ENCODE results near the gene DNM3.

DNM3 gene

DNA sequence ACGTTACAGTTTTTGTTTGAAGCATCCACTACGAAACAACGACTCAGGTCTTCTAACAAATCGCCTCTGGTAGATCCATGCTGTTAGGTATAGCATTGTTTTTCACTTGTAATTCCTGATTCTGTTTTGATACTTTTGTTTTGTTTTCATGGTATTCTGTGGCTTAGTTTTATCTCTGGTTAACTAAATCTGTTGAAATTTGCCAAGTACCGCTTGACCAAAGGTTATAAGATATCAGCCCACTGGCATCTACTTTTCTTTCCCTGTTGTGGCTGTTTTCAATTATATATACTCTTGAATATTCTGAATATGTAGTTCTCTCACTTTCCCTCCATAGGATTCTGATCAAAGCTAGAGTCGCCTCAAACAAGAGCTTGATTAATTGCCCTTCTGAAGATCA, 304.4 kb downstream of the DNM3 start:
- no peak for DNase-seq

DNA sequence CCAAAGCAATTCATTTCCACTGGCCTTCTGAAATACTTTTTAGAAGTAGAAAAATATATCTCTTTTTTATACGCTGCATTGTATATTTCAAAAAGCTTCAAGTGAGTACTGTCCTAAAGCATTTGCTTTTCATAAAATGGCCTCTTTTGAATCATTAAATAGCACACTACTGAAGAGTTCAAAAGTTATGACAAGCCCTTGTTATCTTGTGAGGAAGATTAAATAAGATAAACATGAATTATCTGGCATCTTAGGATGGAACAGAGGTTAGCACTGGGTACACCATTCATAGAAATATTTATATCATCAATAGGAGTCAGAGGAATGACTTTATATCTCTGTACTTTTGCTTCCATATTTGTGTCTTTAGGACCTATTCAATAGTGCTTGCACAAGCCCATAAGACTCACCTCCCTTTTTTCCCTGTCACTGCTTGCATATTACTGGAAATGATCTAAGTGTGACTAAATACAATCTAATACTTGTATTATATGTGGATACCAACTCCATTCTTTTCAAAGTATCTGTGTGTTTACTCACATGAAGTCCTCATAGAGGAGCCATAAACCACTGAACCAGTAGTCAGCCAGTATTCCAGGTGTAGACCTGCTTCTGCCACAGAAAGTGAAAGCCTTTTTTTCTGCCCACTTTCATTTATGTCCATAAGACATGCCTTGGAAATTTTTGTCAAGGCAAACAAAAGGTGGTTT, 305.0 kb downstream of the DNM3 start:
- no peak for DNase-seq

DNA sequence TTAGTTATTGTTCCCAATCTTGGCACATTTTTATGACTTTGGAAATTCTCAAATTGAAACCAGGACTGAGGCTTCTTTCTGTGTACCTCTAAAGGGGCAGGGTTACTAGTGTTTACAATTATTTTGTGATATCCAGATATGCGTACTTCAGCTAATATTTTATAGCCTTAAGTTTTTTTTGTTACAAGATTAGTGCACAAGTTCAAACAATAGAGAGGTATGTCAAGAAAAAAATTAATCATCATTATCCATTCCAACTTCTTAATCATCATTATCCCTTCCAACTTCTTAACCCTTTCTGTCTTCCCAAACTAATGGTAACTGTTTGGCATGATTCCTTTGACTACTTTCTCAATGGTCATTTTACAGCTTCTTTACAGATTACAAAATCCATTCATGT, 306.2 kb downstream of the DNM3 start:
- no peak for DNase-seq

DNA sequence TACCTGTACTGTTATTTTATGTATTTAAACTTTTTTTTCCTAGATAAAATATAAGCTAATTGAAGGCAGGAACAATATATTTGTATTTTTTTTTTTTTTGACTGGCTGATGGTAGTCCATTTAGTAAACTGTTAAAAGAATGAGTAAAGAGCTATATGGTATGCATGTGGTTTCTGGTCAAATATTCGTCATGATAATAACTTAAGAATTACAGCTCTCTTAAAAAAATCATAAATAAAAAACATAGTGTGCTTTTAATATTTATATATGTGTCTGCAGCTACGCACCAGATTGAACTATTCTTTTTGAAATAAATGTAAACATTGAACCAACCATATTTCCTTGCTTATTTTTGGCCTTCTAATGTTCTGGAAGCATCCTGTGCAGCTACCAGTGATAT, 306.9 kb downstream of the DNM3 start:
- no peak for DNase-seq

DNA sequence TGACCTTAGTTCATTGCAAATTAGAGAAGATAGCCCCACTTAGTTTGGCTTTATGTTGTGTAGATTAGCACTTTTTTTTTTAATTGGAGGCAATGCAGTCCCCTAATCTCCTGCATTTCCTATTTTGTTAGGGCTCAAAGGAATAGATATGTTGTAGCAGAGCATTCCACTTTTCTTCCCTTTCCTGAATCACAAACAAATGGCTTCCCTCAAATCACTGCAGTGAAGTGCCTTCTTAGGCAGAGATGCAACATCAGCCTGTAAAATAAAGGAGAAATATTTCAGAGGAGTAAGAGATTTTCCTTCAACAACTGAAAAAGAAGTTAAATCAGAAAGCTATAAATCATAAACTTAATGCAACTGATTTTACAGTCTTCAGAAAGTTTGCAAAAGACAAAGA, 307.4 kb downstream of the DNM3 start:
- no peak for DNase-seq

DNA sequence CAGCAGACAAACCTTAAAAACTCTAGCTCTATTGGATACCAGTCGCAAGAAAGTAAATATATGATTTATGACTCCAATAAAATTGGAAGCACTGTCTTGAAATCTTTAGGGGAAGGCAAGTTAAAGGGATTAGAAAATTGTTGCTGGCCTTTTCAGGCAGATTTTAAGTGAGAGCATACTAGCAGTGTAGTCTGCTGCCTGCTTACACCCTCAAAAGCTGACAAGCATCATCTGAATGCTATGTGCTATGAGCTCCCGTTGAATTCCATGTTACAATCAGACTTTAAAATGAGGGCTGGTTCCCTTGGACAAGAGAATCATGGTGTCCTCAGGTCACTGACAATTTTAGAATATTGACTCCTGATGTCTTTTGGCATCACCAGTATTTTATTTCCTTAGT, 308.0 kb downstream of the DNM3 start:
- no peak for DNase-seq

DNA sequence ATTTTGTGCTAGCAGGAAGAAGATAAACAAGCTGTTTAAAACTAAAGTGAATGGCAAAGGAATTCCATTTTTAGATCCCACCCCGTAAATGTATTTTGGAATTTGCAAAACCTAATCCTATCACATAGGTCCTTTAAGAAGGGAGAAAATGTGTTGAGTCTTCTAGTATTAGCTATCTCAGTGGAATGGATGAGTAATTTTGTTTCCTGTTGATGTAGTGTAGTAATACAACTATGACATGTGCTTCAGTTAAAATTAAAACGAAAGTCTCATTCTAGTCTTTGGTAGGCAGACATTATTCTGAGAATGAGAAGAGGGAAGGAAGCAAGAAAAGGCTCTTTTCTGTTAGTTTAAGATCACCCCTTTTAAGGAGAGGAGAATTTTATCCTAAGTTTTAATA, 313.3 kb downstream of the DNM3 start:
- DNase-seq = no peak

DNA sequence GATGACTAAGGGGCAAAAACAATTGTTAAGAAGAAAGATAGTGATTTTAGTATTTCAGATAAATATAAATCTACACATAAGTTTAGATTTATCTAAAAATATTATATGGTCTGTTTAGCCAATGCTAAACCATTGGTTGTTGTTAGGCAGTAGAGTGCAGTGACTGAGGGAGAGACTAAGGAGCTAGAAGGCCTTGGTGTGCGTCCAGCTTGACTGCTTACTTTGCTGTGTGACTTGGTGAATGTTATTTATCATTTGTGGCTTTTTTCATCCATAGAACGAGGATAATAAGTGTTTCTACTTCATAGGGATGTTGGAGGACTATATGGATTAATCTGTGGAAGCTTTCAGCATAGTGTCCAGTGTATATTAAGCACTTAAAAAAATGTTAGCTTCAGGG, 314.5 kb downstream of the DNM3 start:
- no peak for DNase-seq

DNA sequence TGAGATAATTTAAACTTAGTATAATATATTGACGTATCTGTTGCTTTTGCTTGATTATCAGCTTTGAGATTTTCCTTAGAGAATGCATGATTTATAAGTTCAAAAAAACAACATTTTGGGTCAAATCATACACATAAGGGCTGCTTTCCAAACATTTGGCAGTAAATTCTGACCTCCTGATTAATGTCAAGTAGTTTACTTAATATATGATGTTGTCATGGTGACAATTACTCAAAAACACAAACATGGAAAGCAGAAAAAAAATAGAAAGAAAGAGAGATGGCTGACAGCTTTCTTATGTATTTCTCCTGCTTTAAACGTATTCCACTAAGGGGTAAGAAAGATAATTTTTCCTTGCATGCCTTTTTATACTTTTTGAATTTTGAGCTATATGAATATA, 320.9 kb downstream of the DNM3 start:
- no peak for DNase-seq

DNA sequence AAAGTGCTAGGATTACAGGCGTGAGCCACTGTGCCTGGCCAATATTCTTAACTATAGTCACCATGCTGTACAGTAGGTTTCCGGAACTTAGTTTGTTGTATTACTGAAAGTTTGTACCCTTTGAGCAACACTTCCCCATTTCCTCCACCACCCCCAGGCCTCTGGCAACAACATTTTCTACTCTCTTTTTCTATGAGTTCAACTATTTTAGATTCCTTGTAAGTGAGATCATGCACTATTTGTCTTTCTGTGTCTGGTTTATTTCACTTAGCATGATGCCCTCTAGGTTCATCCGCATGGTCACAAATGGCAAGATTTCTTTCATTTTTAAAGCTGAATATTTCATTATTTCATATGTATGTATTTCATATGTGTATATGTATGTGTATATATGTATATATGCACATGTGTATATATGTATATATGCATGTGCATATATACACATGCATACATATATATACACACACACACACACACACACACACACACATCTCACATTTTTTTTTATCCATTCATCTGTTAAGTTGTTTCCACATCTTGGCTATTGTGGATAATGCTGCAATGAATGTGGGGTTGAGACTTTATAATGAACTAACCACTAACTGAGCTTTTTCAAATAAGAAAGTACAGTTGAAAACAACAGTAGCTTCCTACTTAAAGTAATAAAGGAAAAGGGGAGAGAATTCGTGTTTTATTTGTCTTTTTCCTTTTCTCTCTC, 322.4 kb downstream of the DNM3 start:
- DNase-seq = no peak

DNA sequence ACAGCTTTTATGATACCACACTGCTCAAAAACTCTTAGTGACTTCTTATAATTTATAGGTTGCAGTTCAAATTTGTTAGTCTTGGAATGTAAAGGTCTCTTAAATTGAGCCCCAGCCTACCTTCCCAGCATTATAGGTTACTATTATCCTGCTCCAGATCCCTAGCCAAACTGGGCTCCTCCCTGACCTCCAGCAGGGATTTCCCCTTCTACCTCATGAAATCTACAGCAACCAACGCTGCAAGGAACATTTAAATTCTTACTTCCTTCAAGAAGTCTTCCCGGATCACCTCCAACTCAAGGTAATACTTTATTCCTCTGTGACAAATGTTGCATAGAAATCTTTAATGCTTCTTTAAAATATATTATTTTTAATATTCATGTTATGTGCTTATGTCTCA, 324.1 kb downstream of the DNM3 start:
- no peak for DNase-seq

DNA sequence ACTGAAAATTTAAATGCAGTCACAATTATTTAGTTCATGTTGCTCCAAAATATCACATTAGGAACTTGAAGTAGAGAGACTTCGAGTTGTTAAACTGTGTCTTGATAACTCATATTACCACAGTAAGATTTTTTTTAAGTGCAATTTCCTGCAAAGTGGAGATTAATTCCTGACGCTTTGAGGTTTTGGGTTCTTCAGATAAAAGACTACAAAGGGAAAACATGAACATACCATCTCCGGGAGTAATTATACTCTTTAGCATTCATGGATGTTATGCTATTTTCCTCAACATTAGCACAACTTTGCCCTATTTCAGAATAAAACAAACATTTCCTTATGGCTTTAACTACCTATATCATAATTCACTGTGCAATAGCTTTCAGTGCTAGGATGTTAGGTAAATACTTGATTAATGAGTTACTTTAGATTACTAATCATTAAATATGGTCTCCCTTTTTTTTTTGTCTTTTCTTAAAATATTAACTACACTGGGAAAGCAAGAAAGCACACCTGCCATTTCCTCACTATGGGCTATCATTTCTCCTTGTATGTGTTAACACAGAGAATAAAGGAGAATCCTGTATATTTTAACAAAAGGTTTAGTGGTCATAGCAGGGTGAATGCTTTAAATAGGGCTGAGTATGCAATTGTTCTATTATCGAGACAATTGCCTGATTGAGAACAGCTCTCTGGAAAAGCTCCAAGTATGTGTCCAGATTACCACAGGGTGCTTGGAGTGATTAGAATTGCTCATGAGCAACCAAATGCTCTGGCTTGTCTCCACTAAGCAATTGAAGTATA, 326.7 kb downstream of the DNM3 start:
- no peak for DNase-seq

DNA sequence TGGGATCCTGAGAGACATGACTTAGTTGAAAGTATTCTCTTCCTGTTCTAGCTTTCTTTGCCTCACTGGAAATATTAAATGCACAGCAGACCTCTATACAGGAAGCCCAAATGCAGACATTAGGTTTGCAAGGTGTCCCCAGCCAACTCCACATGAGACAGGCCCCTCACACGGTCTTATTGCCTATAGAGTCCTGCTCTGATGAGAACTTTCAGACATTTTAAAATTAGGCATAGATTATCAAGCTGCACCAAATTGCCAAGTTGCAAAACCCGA, 327.2 kb downstream of the DNM3 start:
- no peak for DNase-seq

DNA sequence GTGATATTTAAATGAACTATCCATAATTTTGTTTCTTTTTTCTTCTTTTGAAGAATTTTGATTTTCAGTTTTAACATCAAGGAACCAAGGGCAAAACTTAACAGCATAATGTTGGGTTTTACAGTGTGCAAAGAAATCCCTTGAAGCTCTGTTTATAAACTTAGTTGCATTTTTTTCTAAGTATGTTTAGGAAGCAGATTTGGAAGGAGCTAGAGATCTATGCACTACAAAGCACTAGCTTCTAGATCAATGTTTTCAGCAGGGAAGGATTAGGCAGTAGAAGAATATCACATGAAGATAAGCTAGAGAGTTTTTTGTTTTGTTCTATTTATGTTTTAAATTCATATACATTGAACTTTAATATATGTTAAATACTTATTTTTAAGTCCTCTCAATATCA, 328.5 kb downstream of the DNM3 start:
- no peak for DNase-seq

DNA sequence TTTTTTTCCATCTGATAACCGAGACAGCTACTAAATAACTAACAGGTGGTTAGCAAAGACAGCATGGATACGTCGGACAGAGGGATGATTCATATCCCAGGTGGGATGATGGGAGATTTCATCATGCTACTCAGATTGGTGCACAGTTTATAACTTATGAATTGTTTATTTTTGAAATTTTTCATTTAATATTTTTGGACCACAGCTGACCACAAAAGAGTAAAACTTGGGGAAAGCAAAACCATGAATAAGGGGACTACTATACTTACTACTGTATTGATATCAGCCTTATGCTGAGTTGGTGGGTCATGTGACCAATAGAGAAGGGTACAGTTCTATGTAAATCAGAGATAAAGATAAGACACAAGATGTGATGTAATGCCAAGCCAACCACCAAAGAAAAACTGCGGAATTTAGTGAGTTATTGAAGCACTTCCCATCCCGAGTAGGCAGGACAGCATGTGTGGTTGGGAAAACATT, 331.1 kb downstream of the DNM3 start:
- DNase-seq = no peak

DNA sequence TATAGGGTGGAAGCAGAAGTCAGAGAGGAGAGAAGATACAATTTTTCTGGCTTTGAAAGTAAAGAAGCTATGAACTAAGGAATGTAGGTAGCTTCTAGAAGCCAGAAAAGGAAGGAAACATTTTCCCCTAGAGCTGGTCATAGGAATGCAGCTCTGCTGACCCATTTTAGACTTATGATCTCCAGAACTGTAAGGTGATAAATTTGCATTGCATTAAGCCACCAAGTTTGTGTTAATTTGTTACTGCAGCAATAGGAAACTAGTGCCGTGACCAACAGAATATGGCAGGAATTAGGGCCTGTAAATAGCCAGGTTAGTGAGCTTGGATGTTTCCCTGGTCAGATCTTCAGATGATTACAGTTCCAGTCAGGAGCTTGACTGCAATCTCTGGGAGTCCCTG, 334.9 kb downstream of the DNM3 start:
- no peak for DNase-seq

DNA sequence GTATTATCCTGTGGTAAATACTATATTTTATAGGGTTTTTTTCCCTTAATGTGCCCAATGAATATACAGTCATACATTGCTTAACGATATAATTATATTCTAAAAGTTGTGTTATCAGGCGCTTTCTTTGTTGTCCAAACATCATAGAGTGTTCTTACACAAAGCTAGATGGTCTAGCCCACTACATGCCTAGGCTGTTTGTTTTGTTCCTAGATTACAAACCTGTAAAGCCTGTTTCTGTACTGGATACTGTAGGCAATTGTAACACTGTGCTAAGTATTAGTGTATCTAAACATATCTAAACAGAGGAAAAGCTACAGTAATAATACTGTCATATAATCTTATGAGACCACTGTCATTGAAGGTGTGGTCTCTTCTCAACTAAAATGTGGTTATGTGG, 336.6 kb downstream of the DNM3 start:
- no peak for DNase-seq

DNA sequence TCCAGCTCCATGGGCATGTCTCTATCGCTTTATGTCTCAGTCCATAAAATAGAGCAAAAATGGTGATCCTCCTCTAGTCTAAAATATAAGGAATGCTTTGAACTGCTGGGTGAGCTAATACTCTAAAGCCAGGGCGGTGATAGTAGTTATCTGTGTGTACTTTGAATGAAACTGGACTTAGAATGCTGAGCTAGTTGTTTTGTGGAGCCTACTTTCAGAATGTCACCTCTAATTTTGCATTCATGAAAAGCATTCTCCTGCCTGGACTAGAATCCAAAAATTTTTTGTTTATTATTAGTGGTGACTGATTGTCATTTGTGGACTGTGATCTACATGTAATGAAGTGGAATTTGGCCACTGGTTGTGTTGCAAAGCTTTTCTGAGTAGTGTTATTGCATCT, 337.6 kb downstream of the DNM3 start:
- no peak for DNase-seq

DNA sequence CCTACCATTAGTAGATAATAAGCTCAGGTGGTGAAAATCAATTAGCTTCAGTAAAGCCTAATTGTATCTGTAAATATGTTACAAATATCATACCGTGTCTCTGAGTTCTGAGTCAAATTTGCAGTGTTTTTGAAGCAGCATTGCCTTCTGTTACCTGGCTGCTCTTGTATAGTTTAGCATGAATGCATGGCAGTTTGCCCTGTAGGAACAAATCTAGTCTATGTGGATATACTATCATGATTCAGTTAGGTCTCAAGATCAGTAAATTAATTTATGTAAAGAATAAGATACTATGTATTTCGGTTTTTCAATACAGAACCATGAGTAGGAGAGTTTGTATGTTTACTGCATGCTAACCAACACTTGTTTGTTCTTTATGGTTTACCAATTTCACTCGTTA, 338.6 kb downstream of the DNM3 start:
- no peak for DNase-seq

DNA sequence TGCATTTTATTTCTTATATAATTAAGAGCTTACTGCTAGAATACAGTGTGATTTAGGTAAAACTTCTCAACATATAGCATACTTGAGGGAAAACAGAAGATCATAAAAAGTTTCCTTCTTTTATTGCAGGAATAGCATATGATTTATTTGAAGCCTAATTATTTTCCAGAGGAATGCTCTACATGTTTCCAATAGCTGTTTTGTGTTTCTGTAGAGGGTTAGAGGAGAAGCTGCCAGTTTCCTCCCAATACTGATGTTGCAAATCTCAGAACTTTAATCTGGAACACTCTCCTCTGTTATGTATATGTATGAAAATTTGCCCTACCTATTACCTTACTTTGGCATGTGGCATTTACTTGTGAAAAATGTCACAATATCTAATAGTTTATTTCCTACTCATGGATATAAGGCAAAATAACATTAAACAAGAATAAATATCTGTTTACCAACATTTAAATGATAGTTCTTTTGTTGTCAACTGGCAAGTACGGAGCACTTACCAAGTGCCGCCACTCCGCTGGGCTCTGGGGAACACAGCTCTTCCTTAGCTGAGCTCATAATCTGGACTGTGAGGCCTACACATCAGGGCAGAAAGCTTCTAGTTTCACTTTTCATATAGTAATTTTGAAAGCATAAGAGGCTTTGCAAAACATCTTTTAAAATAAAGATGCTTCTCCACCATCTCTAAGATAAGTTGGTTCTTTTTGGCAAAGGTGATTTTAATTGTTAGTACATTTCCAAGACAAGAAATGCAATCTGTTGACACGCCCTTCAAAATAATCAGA, 339.4 kb downstream of the DNM3 start:
- DNase-seq = no peak

DNA sequence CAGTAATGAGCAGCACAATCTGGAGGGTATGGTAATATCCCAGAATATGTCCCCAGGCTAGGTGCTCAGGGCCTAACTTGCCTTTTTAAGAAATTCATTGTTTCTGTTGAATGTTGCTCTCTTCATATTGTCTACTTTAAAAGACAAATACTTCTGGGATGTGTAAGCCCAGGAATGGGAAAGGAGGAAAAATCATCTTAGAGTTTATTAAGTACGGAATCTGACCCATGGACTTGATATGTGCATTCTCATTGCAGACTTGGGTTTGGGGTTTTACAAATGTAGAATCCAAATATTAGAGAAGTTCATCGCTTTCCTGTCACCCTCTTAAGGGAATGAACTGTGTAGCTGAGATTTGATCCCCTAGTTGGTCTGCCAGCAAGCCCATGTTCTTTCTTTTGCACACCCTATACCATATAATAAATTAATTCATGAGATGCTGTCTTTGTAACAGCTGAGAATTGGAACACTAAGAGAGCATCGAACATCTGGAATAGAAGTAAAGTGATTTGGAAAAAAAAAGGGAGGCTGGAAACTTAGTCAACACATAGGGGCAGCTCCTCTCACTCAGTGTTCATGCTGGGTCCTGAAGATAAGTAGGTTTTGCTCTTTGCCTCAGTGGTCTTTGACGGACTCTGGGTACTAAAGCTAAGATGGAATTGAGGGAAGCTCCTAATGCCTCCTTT, 343.4 kb downstream of the DNM3 start:
- no peak for DNase-seq

DNA sequence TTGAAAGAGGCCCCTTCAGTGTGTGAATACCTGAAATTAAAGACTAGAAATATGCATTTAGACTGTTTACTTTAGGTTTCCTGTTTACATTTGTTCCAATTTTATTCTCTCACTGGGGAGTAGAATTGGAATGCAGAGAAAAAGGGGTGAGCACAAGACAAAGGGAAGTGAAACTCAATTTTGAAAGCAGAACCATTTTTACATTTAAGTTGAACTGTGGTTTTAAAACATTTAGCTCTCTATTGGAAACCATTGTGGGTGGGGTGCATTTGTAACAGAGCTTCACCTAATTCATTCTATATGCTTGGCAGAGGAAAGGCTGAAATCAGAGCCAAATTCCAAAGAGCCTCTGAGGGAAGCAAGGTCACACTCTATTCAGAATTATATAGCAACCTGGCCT, 343.9 kb downstream of the DNM3 start:
- no peak for DNase-seq

DNA sequence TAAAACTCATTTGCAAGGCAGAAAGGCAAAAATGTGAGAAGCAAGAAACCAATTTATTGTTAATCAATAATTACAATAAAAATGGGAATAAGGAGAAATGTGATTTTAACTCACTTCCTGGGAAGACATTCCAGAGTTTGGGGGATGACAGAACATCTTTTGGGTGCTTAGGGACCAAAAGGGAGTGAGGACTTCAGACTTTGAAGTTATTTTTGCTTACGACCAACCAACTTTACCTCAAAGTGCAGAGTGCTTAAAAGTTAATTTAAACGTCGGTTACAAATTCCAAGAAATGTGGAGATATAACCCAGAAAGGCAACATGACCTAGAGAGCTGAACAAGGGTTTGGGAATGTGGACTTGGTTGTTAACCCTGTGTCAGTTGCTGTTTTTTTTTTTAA, 344.7 kb downstream of the DNM3 start:
- no peak for DNase-seq
